Thyroid gland (tissue), 4 donors: Measurements from ENCODE around the gene MRPL32. TPM values are rescaled to one million over a fixed set of nuclear protein-coding genes. Genes with fewer than 3 reads are reported as not detected.

Experiments
- DNase-seq, 2 donors: peaks; one replicate each; pipeline ENCODE4 v3.0.0-alpha.2; 2019
- H3K27ac ChIP-seq, 3 donors: fragments of 200-600 bp; sonication (generic); 1 replicate in 2 of 3; 2 replicates in 1 of 3; pipeline ENCODE4 v1.5.1; 2016 to 2019; ENCODE audit warnings: mild to moderate bottlenecking in 1 of 3, moderate library complexity in 1 of 3
- H3K27me3 ChIP-seq: fragments of 200-600 bp; sonication (generic); one replicate; pipeline ENCODE4 v1.5.1; 2019
- H3K36me3 ChIP-seq, 2 donors: fragments of 200-600 bp; sonication (generic); one replicate each; pipeline ENCODE4 v1.5.1; 2016 to 2019
- H3K4me1 ChIP-seq, 2 donors: fragments of 200-600 bp; sonication (generic); one replicate each; pipeline ENCODE4 v1.5.1; 2017 to 2019
- H3K4me3 ChIP-seq, 3 donors: fragments of 200-600 bp; sonication (generic); replicated peaks in 1 of 3; 1 replicate in 2 of 3; 2 replicates in 1 of 3; pipeline ENCODE4 v1.5.1; 2016; ENCODE audit warnings: mild to moderate bottlenecking in 1 of 3
- H3K9me3 ChIP-seq: fragments of 200-600 bp; sonication (generic); one replicate; pipeline ENCODE4 v1.5.1; 2017
- CTCF ChIP-seq, 6 experiments: fragments of 200-600 bp in 3 of 6; fragments of 450-650 bp in 3 of 6; sonication (generic) in 3 of 6; IDR thresholded peaks; one replicate each; pipeline ENCODE4 v1.5.1; 2016 to 2019; ENCODE audit warnings: antibody characterized with exemption in 6 of 6, mild to moderate bottlenecking in 2 of 6, inconsistent platforms in 1 of 6, moderate library complexity in 1 of 6
- POLR2A ChIP-seq, 2 donors: fragments of 450-650 bp; IDR thresholded peaks; one replicate each; pipeline ENCODE4 v1.6.1; 2017; ENCODE audit warnings: antibody characterized with exemption in 2 of 2, mild to moderate bottlenecking in 2 of 2, moderate library complexity in 1 of 2
- WGBS, 2 donors: methylation state at CpG; one replicate each; pipeline ENCODE4 v1.1.5; 2017; 5-methylcytosine and 5-hydroxymethylcytosine counted together
- intact Hi-C: fragments of 100-400 bp; cut with DNase I; formaldehyde crosslinking; loops from one replicate; pipeline ENCODE4 v1.15.1; 2023
- total RNA-seq, 4 donors: library from RNA; depleted of rRNA; stranded (reverse); fragments of >200 nt; gene quantifications; one replicate each; pipeline ENCODE4 v1.2.3, GENCODE V29; 2016

Gene MRPL32
- total RNA-seq, 4 donors from 2014 or later = 49.4 to 68.7 (median 56.9) TPM

DNA sequence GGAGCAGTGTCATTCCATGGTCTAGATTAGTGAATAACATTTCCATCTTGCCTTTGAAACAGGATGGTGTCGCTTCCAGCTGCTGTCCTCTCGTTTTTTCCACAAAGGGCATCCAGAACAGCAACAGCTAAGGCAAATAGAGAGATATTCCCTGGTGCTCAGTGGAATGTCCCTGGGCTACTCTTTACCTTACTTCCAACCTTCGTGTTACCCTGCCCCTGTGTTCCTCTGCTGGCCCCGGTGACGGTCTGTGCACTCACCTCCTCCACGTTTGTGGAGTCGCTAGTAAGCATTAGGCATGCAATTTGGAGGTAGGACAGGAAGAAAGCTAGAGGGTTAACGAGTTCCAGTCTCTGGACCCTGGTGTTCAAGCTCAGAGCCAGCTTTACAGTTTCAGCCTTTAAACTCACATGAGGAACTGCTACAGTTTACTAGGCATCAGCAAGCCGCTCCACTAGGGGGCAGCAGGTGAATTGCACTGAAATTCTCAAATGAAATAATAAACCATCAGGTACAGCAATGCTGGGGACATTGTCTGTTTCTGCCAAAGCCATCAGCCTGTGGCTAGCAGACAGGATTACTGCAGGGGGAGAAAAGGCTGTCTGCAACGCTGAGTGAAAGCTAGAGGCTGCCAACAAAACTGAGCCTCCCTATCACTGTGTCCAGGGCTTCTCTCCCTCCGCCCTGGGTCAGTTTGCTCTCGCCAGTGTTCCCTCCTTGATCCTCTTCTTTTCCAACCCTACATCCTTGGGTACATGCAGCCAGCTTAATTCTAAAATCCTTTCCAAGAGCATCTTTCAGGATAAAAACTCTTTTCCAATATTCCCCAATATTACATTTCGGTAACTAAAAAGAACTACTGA lies 9.0 kb downstream of the MRPL32 start:
- H3K27me3 ChIP-seq = no peaks in the 10 kb centered on the region
- no peaks in the 10 kb centered on the region for H3K4me1 ChIP-seq
- no peak overlapping the region for H3K4me3 ChIP-seq
- peak; percentile 84 to 91 for DNase-seq
- no peaks in the 10 kb centered on the region for H3K9me3 ChIP-seq
- H3K36me3 ChIP-seq = peaks cover 9 to 10% of the 10 kb centered on the region in 2 donors
- intact Hi-C loops = loop anchor here (5.0 to 10.0 kb wide), 2 partner anchors 321 to 524 kb away; no protein-coding TSS in a partner anchor
- H3K27ac ChIP-seq = no peak overlapping the region
- TF ChIP-seq CTCF (IDR thresholded peaks at IDR 0.05) (peak; percentile 60 to 90 (median 83)), POLR2A (IDR thresholded peaks at IDR 0.05) (no peak)
- WGBS, 2 donors = 57% methylated on average over 13 of the region's 13 CpGs

DNA sequence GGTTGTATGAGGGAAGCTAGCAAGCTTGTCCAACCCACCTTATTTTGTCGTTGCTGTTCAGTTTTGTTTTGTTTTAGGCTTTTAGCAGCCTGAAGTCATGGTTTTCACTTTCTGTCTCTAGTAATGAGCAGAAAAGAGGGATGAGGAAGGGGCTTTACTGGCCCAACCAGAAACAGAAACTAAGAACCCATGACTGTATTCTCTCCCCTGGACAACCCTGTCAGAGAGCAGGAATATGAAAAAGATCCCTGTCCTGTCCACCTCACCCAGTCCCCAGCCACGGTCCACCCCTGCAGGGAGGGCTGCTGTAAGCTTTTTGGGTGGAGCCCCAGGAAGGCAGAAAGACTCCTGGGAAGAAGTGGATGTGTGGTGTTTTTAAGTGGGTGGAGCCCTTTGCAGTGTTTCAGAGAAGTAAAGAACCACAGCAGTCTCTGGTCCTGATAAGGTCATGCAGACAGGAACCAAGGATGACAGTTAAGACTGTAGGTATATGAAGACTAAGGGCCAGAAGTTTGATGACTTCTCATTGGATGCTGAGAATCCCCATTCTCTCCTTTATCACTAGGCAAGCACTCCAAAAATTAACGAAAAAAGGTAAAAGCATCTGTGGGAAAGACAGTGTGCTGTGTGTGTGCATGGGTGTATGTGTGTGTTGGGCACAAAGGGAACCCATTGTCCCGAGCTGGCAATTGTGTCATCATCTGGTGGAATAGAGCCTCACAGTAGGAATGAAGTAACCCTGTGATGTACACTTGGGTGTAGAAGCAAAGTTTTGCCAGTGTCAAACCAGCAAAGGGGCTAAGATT lies 13.8 kb downstream of the MRPL32 start:
- H3K9me3 ChIP-seq = no peaks in the 10 kb centered on the region
- no peak for DNase-seq
- 33 to 57% methylated on average over 4 of the region's 4 CpGs for WGBS, 2 donors
- no peak overlapping the region for H3K27ac ChIP-seq
- no peaks in the 10 kb centered on the region for H3K27me3 ChIP-seq
- no peaks in the 10 kb centered on the region for H3K36me3 ChIP-seq
- no peak overlapping the region for H3K4me3 ChIP-seq
- intact Hi-C loops = loop anchor here (10.0 kb wide), 1 partner anchor 519 kb away; no protein-coding TSS in a partner anchor
- TF ChIP-seq CTCF (IDR thresholded peaks at IDR 0.05) (no peak), POLR2A (IDR thresholded peaks at IDR 0.05) (no peak)
- no peaks in the 10 kb centered on the region for H3K4me1 ChIP-seq

- TF ChIP-seq POLR2A (IDR thresholded peaks at IDR 0.05) (no peak), CTCF (IDR thresholded peaks at IDR 0.05) (no peak)
- Histone ChIP-seq H3K4me3 (no peak overlapping the region), H3K9me3 (no peaks in the 10 kb centered on the region), H3K27me3 (no peaks in the 10 kb centered on the region), H3K27ac (no peak overlapping the region), H3K4me1 (no peaks in the 10 kb centered on the region), H3K36me3 (no peaks in the 10 kb centered on the region)
- DNase-seq = no peak
- 97 to 100% methylated on average over 2 of the region's 2 CpGs for WGBS, 2 donors
- intact Hi-C loops = loop anchor here (10.0 kb wide), 1 partner anchor 518 kb away; no protein-coding TSS in a partner anchor
Measured at GRCh38 chr7:42946627-42946950, 14.4 kb downstream of the MRPL32 start.

- WGBS, 2 donors = 69 to 72% methylated on average over 2 of the region's 2 CpGs
- DNase-seq = no peak
- Histone ChIP-seq H3K9me3 (no peaks in the 10 kb centered on the region), H3K4me3 (no peak overlapping the region), H3K36me3 (no peaks in the 10 kb centered on the region), H3K4me1 (no peaks in the 10 kb centered on the region), H3K27me3 (no peaks in the 10 kb centered on the region), H3K27ac (no peak overlapping the region)
- TF ChIP-seq CTCF (IDR thresholded peaks at IDR 0.05) = no peak
- TF ChIP-seq POLR2A (IDR thresholded peaks at IDR 0.05) = no peak
- intact Hi-C loops = loop anchor here (10.0 kb wide), 1 partner anchor 517 kb away; no protein-coding TSS in a partner anchor
Measured at GRCh38 chr7:42947521-42947920, 15.3 kb downstream of the MRPL32 start.
